Liver (tissue), 9 donors: ENCODE measurements around the gene PDE10A. TPM values are rescaled to one million over a fixed set of nuclear protein-coding genes. Genes with fewer than 3 reads are reported as not detected.

Experiments used
- DNase-seq: peaks from one replicate; pipeline ENCODE4 v3.0.0-alpha.2; 2017; ENCODE audit warnings: low spot score
- H3K27ac ChIP-seq, 2 donors: one replicate each; pipeline ENCODE4 v1.7.0; 2013; ENCODE audit warnings: inconsistent platforms in 2 of 2, low read length in 2 of 2, control low read depth in 1 of 2, low read depth in 1 of 2, mild to moderate bottlenecking in 1 of 2
- H3K27me3 ChIP-seq, 4 donors: one replicate each; pipeline versions ENCODE4 v1.6.1 to v1.7.0; 2013; ENCODE audit warnings: low read length in 3 of 4, inconsistent platforms in 1 of 4, mild to moderate bottlenecking in 1 of 4, moderate library complexity in 1 of 4; ENCODE audit not compliant: control insufficient read depth in 4 of 4, insufficient read depth in 4 of 4
- H3K36me3 ChIP-seq, 4 donors: one replicate each; pipeline versions ENCODE4 v1.6.1 to v1.7.0; 2013; ENCODE audit warnings: low read length in 3 of 4, mild to moderate bottlenecking in 3 of 4, low read depth in 1 of 4, moderate library complexity in 1 of 4; ENCODE audit not compliant: control insufficient read depth in 4 of 4, insufficient read depth in 3 of 4
- H3K4me1 ChIP-seq, 4 donors: one replicate each; pipeline versions ENCODE4 v1.6.1 to v1.7.0; 2013; ENCODE audit warnings: low read length in 3 of 4, mild to moderate bottlenecking in 3 of 4, moderate library complexity in 1 of 4; ENCODE audit not compliant: control insufficient read depth in 4 of 4, insufficient read depth in 4 of 4
- H3K4me3 ChIP-seq, 3 donors: one replicate each; pipeline versions ENCODE4 v1.6.1 to v1.7.0; 2013; ENCODE audit warnings: low read length in 3 of 3, control low read depth in 1 of 3, low read depth in 1 of 3, mild to moderate bottlenecking in 1 of 3
- H3K9ac ChIP-seq, 2 donors: one replicate each; pipeline ENCODE4 v1.7.0; 2013; ENCODE audit warnings: low read length in 2 of 2, mild to moderate bottlenecking in 2 of 2, moderate library complexity in 2 of 2, control low read depth in 1 of 2, low read depth in 1 of 2
- H3K9me3 ChIP-seq, 4 donors: one replicate each; pipeline versions ENCODE4 v1.6.1 to v1.7.0; 2013; ENCODE audit warnings: low read length in 3 of 4; ENCODE audit not compliant: control insufficient read depth in 4 of 4
- EGR1 ChIP-seq, 2 donors: IDR thresholded peaks; 2 replicates each; pipeline ENCODE4 v1.6.1; 2016 to 2018; ENCODE audit warnings: antibody characterized with exemption in 2 of 2, low read depth in 2 of 2
- FOXA1 ChIP-seq: IDR thresholded peaks from 2 replicates; pipeline ENCODE4 v1.6.1; 2016; ENCODE audit warnings: antibody characterized with exemption
- FOXA2 ChIP-seq: IDR thresholded peaks from 2 replicates; pipeline ENCODE4 v1.6.1; 2016; ENCODE audit warnings: antibody characterized with exemption
- GABPA ChIP-seq, 2 donors: IDR thresholded peaks in 1 of 2; conservative IDR thresholded peaks in 1 of 2; 2 replicates each; pipeline ENCODE4 v1.6.1; 2016; ENCODE audit warnings: antibody characterized with exemption in 2 of 2, mild to moderate bottlenecking in 1 of 2, moderate library complexity in 1 of 2
- HNF4A ChIP-seq, 2 donors: conservative IDR thresholded peaks; 2 replicates each; pipeline ENCODE4 v1.6.1; 2016; ENCODE audit warnings: antibody characterized with exemption in 2 of 2, mild to moderate bottlenecking in 2 of 2
- HNF4G ChIP-seq: IDR thresholded peaks from 2 replicates; pipeline ENCODE4 v1.6.1; 2016; ENCODE audit warnings: antibody characterized with exemption
- JUND ChIP-seq, 2 donors: IDR thresholded peaks; 2 replicates each; pipeline ENCODE4 v1.6.1; 2016; ENCODE audit warnings: antibody characterized with exemption in 2 of 2
- MAX ChIP-seq: IDR thresholded peaks from 2 replicates; pipeline ENCODE4 v1.6.1; 2016; ENCODE audit warnings: antibody characterized with exemption
- NR2F2 ChIP-seq: IDR thresholded peaks from 2 replicates; pipeline ENCODE4 v1.6.1; 2016; ENCODE audit warnings: antibody characterized with exemption
- RAD21 ChIP-seq, 2 donors: IDR thresholded peaks; 2 replicates each; pipeline ENCODE4 v1.6.1; 2016; ENCODE audit warnings: antibody characterized with exemption in 2 of 2, mild to moderate bottlenecking in 2 of 2
- RXRA ChIP-seq, 2 donors: IDR thresholded peaks; 2 replicates each; pipeline ENCODE4 v1.6.1; 2017 to 2018; ENCODE audit warnings: antibody characterized with exemption in 2 of 2, mild to moderate bottlenecking in 1 of 2
- TAF1 ChIP-seq: conservative IDR thresholded peaks from 2 replicates; pipeline ENCODE4 v1.6.1; 2016; ENCODE audit warnings: antibody characterized with exemption, mild to moderate bottlenecking
- YY1 ChIP-seq: IDR thresholded peaks from 2 replicates; pipeline ENCODE4 v1.6.1; 2016; ENCODE audit warnings: antibody characterized with exemption, mild to moderate bottlenecking
- WGBS: extraction: QIAGEN DNeasy Blood & Tissue Kit; methylation state at CpG from one replicate; pipeline ENCODE4 v1.1.7; 2013; 5-methylcytosine and 5-hydroxymethylcytosine counted together
- polyA plus RNA-seq, 2 donors: library from polyadenylated mRNA; stranded (reverse) in 1 of 2; unstranded in 1 of 2; fragments of 200-250 nt in 1 of 2; fragments of >200 nt in 1 of 2; fragmentation: Nextera tagmentation in 1 of 2; extraction: Ambion mirVana in 1 of 2; gene quantifications; one replicate each; pipeline versions ENCODE4 v1.2.1 to v1.2.3, GENCODE V29; 2013 to 2015
- total RNA-seq, 2 donors: library from RNA; depleted of rRNA; stranded (reverse); fragments of >200 nt; gene quantifications; one replicate each; pipeline ENCODE4 v1.2.3, GENCODE V29; 2014
- TF ChIP-seq, protein P1 (sequence below): IDR thresholded peaks from 2 replicates; pipeline ENCODE4 v1.6.1; 2016; ENCODE audit warnings: antibody characterized with exemption
- TF ChIP-seq, protein P2 (sequence below): fragments of 150-350 bp; IDR thresholded peaks from 2 replicates; pipeline ENCODE4 v1.5.1; 2017; ENCODE audit warnings: improper control_type of control experiment, low read depth, low read length; ENCODE audit not compliant: missing input control
- TF ChIP-seq, protein P3 (sequence below): IDR thresholded peaks from 2 replicates; pipeline ENCODE4 v1.6.1; 2016; ENCODE audit warnings: antibody characterized with exemption
- TF ChIP-seq, protein P4 (sequence below): IDR thresholded peaks from 2 replicates; pipeline ENCODE4 v1.6.1; 2016; ENCODE audit warnings: antibody characterized with exemption, mild to moderate bottlenecking
- donor health status: healthy.
- donor health status: healthy.
- donor health status: healthy.
- donor health status: healthy.
- donor health status: healthy.

The PDE10A gene
- total and polyA plus RNA-seq, 4 donors = 0.20 to 1.7 (median 0.47) TPM

DNA sequence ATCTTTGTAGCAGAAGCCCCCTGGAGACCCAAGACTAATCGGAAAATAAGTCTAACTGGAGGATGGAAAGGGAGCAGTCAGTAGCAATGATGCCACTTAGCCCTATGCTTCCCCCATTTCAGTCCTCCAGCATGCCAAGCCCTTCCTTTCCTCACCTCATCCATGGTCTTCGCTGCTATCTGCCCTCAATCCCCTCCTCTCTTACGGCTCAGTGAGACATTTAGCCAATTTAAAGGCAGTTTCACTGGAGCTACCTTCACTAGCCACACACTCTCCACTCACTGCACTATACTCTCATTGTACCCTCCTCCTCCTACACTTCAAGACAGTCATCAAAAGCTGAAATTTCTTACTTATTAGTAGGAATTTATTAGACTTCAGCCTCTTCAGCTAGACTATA lies 111.2 kb downstream of the PDE10A start:
- Histone ChIP-seq H3K36me3 (no peaks in the 10 kb centered on the region), H3K4me3 (no peak overlapping the region), H3K27ac (no peak overlapping the region), H3K9ac (no peak overlapping the region), H3K9me3 (no peaks in the 10 kb centered on the region), H3K4me1 (peaks cover 0 to 3% (median 0%) of the 10 kb centered on the region in 4 donors), H3K27me3 (no peaks in the 10 kb centered on the region)
- no peak for TF ChIP-seq JUND (IDR thresholded peaks at IDR 0.05)
- TF ChIP-seq, protein P1, sequence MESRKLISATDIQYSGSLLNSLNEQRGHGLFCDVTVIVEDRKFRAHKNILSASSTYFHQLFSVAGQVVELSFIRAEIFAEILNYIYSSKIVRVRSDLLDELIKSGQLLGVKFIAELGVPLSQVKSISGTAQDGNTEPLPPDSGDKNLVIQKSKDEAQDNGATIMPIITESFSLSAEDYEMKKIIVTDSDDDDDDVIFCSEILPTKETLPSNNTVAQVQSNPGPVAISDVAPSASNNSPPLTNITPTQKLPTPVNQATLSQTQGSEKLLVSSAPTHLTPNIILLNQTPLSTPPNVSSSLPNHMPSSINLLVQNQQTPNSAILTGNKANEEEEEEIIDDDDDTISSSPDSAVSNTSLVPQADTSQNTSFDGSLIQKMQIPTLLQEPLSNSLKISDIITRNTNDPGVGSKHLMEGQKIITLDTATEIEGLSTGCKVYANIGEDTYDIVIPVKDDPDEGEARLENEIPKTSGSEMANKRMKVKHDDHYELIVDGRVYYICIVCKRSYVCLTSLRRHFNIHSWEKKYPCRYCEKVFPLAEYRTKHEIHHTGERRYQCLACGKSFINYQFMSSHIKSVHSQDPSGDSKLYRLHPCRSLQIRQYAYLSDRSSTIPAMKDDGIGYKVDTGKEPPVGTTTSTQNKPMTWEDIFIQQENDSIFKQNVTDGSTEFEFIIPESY = no peak
- TF ChIP-seq FOXA2 = no peak
- no peak for TF ChIP-seq TAF1
- TF ChIP-seq, protein P2, sequence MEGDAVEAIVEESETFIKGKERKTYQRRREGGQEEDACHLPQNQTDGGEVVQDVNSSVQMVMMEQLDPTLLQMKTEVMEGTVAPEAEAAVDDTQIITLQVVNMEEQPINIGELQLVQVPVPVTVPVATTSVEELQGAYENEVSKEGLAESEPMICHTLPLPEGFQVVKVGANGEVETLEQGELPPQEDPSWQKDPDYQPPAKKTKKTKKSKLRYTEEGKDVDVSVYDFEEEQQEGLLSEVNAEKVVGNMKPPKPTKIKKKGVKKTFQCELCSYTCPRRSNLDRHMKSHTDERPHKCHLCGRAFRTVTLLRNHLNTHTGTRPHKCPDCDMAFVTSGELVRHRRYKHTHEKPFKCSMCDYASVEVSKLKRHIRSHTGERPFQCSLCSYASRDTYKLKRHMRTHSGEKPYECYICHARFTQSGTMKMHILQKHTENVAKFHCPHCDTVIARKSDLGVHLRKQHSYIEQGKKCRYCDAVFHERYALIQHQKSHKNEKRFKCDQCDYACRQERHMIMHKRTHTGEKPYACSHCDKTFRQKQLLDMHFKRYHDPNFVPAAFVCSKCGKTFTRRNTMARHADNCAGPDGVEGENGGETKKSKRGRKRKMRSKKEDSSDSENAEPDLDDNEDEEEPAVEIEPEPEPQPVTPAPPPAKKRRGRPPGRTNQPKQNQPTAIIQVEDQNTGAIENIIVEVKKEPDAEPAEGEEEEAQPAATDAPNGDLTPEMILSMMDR = no peak
- TF ChIP-seq YY1 = no peak
- TF ChIP-seq RXRA (IDR thresholded peaks at IDR 0.05) = no peak
- TF ChIP-seq HNF4G = no peak
- TF ChIP-seq MAX = no peak
- TF ChIP-seq NR2F2 = no peak
- TF ChIP-seq, protein P3, sequence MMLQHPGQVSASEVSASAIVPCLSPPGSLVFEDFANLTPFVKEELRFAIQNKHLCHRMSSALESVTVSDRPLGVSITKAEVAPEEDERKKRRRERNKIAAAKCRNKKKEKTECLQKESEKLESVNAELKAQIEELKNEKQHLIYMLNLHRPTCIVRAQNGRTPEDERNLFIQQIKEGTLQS = no peak
- DNase-seq = no peak
- 67% methylated on average over 3 of the region's 3 CpGs for WGBS

- Histone ChIP-seq H3K27ac (no peak overlapping the region), H3K36me3 (no peaks in the 10 kb centered on the region), H3K4me3 (no peak overlapping the region), H3K9me3 (no peaks in the 10 kb centered on the region), H3K27me3 (no peaks in the 10 kb centered on the region), H3K4me1 (no peaks in the 10 kb centered on the region), H3K9ac (no peak overlapping the region)
- DNase-seq = no peak
- no peak for TF ChIP-seq TAF1
- TF ChIP-seq MAX = no peak
- TF ChIP-seq JUND (IDR thresholded peaks at IDR 0.05) = no peak
- TF ChIP-seq YY1 = no peak
- TF ChIP-seq, protein P4, sequence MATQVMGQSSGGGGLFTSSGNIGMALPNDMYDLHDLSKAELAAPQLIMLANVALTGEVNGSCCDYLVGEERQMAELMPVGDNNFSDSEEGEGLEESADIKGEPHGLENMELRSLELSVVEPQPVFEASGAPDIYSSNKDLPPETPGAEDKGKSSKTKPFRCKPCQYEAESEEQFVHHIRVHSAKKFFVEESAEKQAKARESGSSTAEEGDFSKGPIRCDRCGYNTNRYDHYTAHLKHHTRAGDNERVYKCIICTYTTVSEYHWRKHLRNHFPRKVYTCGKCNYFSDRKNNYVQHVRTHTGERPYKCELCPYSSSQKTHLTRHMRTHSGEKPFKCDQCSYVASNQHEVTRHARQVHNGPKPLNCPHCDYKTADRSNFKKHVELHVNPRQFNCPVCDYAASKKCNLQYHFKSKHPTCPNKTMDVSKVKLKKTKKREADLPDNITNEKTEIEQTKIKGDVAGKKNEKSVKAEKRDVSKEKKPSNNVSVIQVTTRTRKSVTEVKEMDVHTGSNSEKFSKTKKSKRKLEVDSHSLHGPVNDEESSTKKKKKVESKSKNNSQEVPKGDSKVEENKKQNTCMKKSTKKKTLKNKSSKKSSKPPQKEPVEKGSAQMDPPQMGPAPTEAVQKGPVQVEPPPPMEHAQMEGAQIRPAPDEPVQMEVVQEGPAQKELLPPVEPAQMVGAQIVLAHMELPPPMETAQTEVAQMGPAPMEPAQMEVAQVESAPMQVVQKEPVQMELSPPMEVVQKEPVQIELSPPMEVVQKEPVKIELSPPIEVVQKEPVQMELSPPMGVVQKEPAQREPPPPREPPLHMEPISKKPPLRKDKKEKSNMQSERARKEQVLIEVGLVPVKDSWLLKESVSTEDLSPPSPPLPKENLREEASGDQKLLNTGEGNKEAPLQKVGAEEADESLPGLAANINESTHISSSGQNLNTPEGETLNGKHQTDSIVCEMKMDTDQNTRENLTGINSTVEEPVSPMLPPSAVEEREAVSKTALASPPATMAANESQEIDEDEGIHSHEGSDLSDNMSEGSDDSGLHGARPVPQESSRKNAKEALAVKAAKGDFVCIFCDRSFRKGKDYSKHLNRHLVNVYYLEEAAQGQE = no peak
- no peak for TF ChIP-seq GABPA (IDR thresholded peaks at IDR 0.05 in 1 of 2, conservative IDR thresholded peaks at IDR 0.05 in 1 of 2)
- TF ChIP-seq, protein P2 = no peak
- TF ChIP-seq NR2F2 = no peak
- TF ChIP-seq RXRA (IDR thresholded peaks at IDR 0.05) = no peak
- no peak for TF ChIP-seq RAD21 (IDR thresholded peaks at IDR 0.05)
- no peak for TF ChIP-seq HNF4A (conservative IDR thresholded peaks at IDR 0.05)
- TF ChIP-seq EGR1 (IDR thresholded peaks at IDR 0.05; ENCODE audit: low read depth in 2 of 2) = no peak
- no peak for TF ChIP-seq FOXA2
- no peak for TF ChIP-seq FOXA1
- TF ChIP-seq, protein P1 = no peak
- TF ChIP-seq HNF4G = no peak
- 86% methylated on average over 2 of the region's 2 CpGs for WGBS
Observed at GRCh38 chr6:165548450-165548849, 114.6 kb downstream of the PDE10A start.
